Testis (tissue), 2 donors: ENCODE results near the gene CAPN5.

Experiments used
- CTCF ChIP-seq, 3 experiments: fragments of 450-650 bp in 2 of 3; fragments of 200-600 bp in 1 of 3; sonication (generic) in 1 of 3; IDR thresholded peaks; one replicate each; pipeline ENCODE4 v1.5.1; 2016 to 2019; ENCODE audit warnings: antibody characterized with exemption in 3 of 3, mild to moderate bottlenecking in 2 of 3, moderate library complexity in 1 of 3
- POLR2A ChIP-seq: fragments of 450-650 bp; IDR thresholded peaks from one replicate; pipeline ENCODE4 v1.6.1; 2017; ENCODE audit warnings: antibody characterized with exemption, mild to moderate bottlenecking, moderate library complexity

- TF ChIP-seq CTCF (IDR thresholded peaks at IDR 0.05) (no peak), POLR2A (no peak)
Observed at GRCh38 chr11:77167791-77168190, 101.0 kb downstream of the CAPN5 start.
